Body of pancreas (tissue), 4 donors: Measurements from ENCODE around the gene COL1A2. TPM values are rescaled to one million over a fixed set of nuclear protein-coding genes. Genes with fewer than 3 reads are reported as not detected.

Source experiments
- ATAC-seq: fragments of 150-250 bp; one replicate; pipeline ENCODE4 v1.9.1; 2016
- DNase-seq, 4 donors: peaks; one replicate each; pipeline ENCODE4 v3.0.0-alpha.2; 2019
- H3K27ac ChIP-seq, 4 donors: fragments of 200-600 bp; sonication (generic); 1 replicate in 3 of 4; 2 replicates in 1 of 4; pipeline versions ENCODE4 v1.5.1 to v1.6.1; 2016 to 2019; ENCODE audit warnings: mild to moderate bottlenecking in 1 of 4, mixed read lengths in 1 of 4, moderate library complexity in 1 of 4
- H3K27me3 ChIP-seq, 2 donors: fragments of 200-600 bp; sonication (generic); one replicate each; pipeline ENCODE4 v1.6.0; 2016; ENCODE audit warnings: mild to moderate bottlenecking in 1 of 2
- H3K36me3 ChIP-seq, 2 donors: fragments of 200-600 bp; sonication (generic); replicated peaks in 1 of 2; 2 replicates each; pipeline ENCODE4 v1.5.1; 2016; ENCODE audit warnings: low read depth in 2 of 2; ENCODE audit not compliant: insufficient read depth in 1 of 2
- H3K4me1 ChIP-seq: fragments of 200-600 bp; sonication (generic); one replicate; pipeline ENCODE4 v1.6.0; 2016
- H3K4me3 ChIP-seq, 2 donors: fragments of 200-600 bp; sonication (generic); 1 replicate in 1 of 2; 2 replicates in 1 of 2; pipeline ENCODE4 v1.5.1; 2016 to 2019
- H3K9me3 ChIP-seq, 3 donors: fragments of 200-600 bp; sonication (generic); 1 replicate in 2 of 3; 2 replicates in 1 of 3; pipeline ENCODE4 v1.5.1; 2016
- CTCF ChIP-seq, 7 experiments: fragments of 450-650 bp in 4 of 7; fragments of 200-600 bp in 3 of 7; sonication (generic) in 3 of 7; IDR thresholded peaks; one replicate each; pipeline ENCODE4 v1.5.1; 2016 to 2019; ENCODE audit warnings: antibody characterized with exemption in 7 of 7
- POLR2A ChIP-seq, 3 donors: fragments of 450-650 bp; IDR thresholded peaks; one replicate each; pipeline ENCODE4 v1.6.1; 2016; ENCODE audit warnings: antibody characterized with exemption in 3 of 3, mild to moderate bottlenecking in 2 of 3
- WGBS, 2 donors: methylation state at CpG; one replicate each; pipeline ENCODE4 v1.1.5; 2017; 5-methylcytosine and 5-hydroxymethylcytosine counted together
- intact Hi-C: fragments of 100-400 bp; cut with DNase I; formaldehyde crosslinking; loops from one replicate; pipeline ENCODE4 v1.15.1; 2023
- total RNA-seq, 2 donors: library from RNA; depleted of rRNA; stranded (reverse); fragments of >200 nt; gene quantifications; one replicate each; pipeline ENCODE4 v1.1.0, GENCODE V29; 2016

COL1A2 gene
- total RNA-seq, 2 donors from 2014 or later = 54.0 to 107 TPM

GRCh38 chr7:94352887-94353286, 41.8 kb upstream of the COL1A2 start:
- ATAC-seq (no peak), DNase-seq (no peak)
- TF ChIP-seq CTCF (IDR thresholded peaks at IDR 0.05) (no peak), POLR2A (IDR thresholded peaks at IDR 0.05) (no peak)
- H3K9me3 ChIP-seq = no peaks in the 10 kb centered on the region
- no peaks in the 10 kb centered on the region for H3K36me3 ChIP-seq
- WGBS, 2 donors = 60 to 73% methylated on average over 7 of the region's 7 CpGs
- intact Hi-C loops = no loop called here
- H3K4me1 ChIP-seq = no peaks in the 10 kb centered on the region
- no peak overlapping the region for H3K4me3 ChIP-seq
- H3K27me3 ChIP-seq = no peaks in the 10 kb centered on the region
- no peak overlapping the region for H3K27ac ChIP-seq

DNA sequence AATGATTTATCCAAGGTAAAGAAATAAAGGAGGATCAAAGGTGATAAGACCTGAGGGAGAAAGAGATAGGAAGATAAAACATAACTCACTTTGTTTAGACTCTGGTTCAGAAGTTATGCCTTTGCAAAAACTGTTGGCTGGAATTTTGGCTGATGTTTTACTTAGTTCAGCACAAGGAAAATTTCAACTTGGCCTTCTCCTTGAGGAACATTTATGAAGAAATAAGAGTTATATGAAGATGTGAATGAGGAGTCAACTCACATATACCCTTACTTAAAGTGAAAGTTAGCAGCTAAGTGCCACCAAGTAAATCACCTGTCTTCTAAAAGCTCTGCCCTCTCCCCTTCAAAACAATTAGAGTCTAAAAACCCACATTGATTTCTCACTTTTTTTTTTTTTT, 39.7 kb upstream of the COL1A2 start:
- Histone ChIP-seq H3K4me1 (no peaks in the 10 kb centered on the region), H3K36me3 (no peaks in the 10 kb centered on the region), H3K9me3 (no peaks in the 10 kb centered on the region), H3K27ac (no peak overlapping the region), H3K4me3 (no peak overlapping the region), H3K27me3 (no peaks in the 10 kb centered on the region)
- ATAC-seq = no peak
- intact Hi-C loops = no loop called here
- TF ChIP-seq CTCF (IDR thresholded peaks at IDR 0.05) = no peak
- no peak for TF ChIP-seq POLR2A (IDR thresholded peaks at IDR 0.05)
- DNase-seq = no peak

DNA sequence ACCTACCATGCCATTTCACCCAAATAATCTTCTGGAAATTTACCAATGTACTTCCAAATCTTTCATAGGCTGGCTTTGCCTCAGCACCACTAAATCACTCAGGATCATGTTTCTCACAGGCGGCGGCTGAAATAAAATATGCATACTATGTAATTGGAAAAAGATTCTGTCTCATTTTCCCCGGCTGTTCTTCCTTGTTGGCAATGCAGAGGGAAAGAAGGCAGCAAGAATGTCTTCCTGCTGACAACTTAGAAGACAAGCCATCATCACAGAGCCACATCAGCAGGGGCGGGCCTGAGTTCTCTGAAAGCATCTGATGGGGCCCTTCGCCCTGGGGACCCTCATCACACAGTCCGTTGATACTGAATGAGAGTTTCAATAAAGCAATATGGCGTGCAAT, 39.2 kb upstream of the COL1A2 start:
- Histone ChIP-seq H3K27me3 (no peaks in the 10 kb centered on the region), H3K4me1 (no peaks in the 10 kb centered on the region), H3K36me3 (no peaks in the 10 kb centered on the region), H3K27ac (no peak overlapping the region), H3K4me3 (no peak overlapping the region), H3K9me3 (no peaks in the 10 kb centered on the region)
- no peak for ATAC-seq
- WGBS, 2 donors = 72 to 73% methylated on average over 7 of the region's 7 CpGs
- no peak for TF ChIP-seq CTCF (IDR thresholded peaks at IDR 0.05)
- no peak for TF ChIP-seq POLR2A (IDR thresholded peaks at IDR 0.05)
- intact Hi-C loops = no loop called here
- DNase-seq = no peak

DNA sequence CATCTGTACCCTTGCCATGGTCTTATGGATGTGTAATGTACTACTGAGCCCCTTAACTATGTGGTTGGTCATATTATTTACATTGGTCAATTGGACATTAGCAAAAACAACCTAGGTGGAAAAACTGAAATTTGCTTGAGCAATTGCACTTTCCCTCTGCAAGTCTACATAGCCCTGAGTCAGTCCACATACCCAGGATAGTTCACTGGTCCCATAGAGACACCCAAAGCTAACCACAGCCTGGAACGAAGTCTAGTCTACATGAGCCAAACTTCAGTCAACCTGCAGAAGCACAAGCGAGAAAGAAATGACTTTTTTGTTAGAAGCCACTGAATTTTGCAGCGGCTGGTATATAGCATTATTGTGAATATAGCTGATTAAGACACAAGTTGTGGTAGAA, 37.6 kb upstream of the COL1A2 start:
- DNase-seq (no peak), ATAC-seq (no peak)
- Histone ChIP-seq H3K27me3 (no peaks in the 10 kb centered on the region), H3K4me1 (no peaks in the 10 kb centered on the region), H3K27ac (no peak overlapping the region), H3K4me3 (no peak overlapping the region), H3K36me3 (no peaks in the 10 kb centered on the region), H3K9me3 (no peaks in the 10 kb centered on the region)
- 74 to 89% methylated on average over 3 of the region's 3 CpGs for WGBS, 2 donors
- intact Hi-C loops = no loop called here
- TF ChIP-seq CTCF (IDR thresholded peaks at IDR 0.05) (no peak), POLR2A (IDR thresholded peaks at IDR 0.05) (no peak)

GRCh38 chr7:94360926-94361325, 33.8 kb upstream of the COL1A2 start:
- no peaks in the 10 kb centered on the region for H3K27me3 ChIP-seq
- DNase-seq (no peak), ATAC-seq (no peak)
- no peaks in the 10 kb centered on the region for H3K4me1 ChIP-seq
- H3K36me3 ChIP-seq = no peaks in the 10 kb centered on the region
- no peaks in the 10 kb centered on the region for H3K9me3 ChIP-seq
- no peak for TF ChIP-seq POLR2A (IDR thresholded peaks at IDR 0.05)
- TF ChIP-seq CTCF (IDR thresholded peaks at IDR 0.05) = no peak
- WGBS, 2 donors = 56 to 69% methylated on average over 2 of the region's 2 CpGs
- H3K27ac ChIP-seq = no peak overlapping the region
- intact Hi-C loops = no loop called here
- H3K4me3 ChIP-seq = no peak overlapping the region
